ENCODE measurements around the gene VGLL3. TPM values are rescaled to one million over a fixed set of nuclear protein-coding genes. Genes with fewer than 3 reads are reported as not detected.

The VGLL3 gene
- total RNA-seq, 1 donor: 38.8 TPM

GRCh38 chr3:86996261-86996955 is 5.5 kb upstream of the VGLL3 start:
- no peak for DNase-seq (ENCODE audit: low read depth)
- TF ChIP-seq, protein P1, sequence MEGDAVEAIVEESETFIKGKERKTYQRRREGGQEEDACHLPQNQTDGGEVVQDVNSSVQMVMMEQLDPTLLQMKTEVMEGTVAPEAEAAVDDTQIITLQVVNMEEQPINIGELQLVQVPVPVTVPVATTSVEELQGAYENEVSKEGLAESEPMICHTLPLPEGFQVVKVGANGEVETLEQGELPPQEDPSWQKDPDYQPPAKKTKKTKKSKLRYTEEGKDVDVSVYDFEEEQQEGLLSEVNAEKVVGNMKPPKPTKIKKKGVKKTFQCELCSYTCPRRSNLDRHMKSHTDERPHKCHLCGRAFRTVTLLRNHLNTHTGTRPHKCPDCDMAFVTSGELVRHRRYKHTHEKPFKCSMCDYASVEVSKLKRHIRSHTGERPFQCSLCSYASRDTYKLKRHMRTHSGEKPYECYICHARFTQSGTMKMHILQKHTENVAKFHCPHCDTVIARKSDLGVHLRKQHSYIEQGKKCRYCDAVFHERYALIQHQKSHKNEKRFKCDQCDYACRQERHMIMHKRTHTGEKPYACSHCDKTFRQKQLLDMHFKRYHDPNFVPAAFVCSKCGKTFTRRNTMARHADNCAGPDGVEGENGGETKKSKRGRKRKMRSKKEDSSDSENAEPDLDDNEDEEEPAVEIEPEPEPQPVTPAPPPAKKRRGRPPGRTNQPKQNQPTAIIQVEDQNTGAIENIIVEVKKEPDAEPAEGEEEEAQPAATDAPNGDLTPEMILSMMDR (IDR thresholded peaks at IDR 0.05; ENCODE audit: insufficient read depth, low read length): no peak
- H3K4me3 ChIP-seq (ENCODE audit: low read depth, low read length): no peak overlapping the region

DNA sequence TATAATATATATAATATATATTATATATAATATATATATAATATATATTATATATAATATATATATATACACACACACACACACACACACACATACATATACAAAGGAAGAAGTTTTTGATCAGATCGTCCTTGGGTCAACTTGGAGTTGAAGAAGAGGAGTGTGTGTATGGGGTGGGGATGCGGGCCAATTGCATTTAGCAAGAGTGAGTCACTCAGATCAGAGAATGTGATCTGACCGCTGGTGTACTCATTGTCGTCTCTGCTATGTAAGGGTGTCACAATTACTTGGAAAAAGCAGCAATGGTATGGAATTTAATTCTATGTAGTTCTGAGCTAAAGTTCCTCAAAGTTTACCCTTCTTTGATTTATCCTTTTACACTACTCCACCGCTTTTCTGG is 4.6 kb upstream of the VGLL3 start:
- DNase-seq (ENCODE audit: low read depth): peak; percentile 80
- H3K4me3 ChIP-seq (ENCODE audit: low read depth, low read length): no peak overlapping the region
- TF ChIP-seq, protein P1 (IDR thresholded peaks at IDR 0.05; ENCODE audit: insufficient read depth, low read length): no peak

DNA sequence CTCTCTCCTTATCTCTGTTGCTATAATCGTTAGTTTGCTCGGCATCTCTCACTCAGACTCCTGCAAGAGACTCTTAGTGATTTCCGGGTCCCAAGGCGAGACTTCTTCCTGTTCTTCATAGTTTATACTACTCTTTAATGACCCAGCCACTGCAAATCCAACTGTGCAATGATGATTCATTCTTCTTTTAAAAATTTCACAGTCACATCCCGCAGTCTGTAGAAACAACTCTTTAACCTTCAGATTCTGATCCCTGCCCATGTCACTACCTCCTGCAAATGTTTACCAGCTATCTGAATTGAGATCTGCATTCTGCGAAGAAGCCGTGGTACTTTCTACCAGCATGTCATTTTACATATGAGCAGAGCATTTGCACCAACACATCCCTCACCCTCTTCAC is 2.8 kb upstream of the VGLL3 start:
- DNase-seq (ENCODE audit: low read depth): no peak
- TF ChIP-seq, protein P1 (IDR thresholded peaks at IDR 0.05; ENCODE audit: insufficient read depth, low read length): no peak
- H3K4me3 ChIP-seq (ENCODE audit: low read depth, low read length): no peak overlapping the region

DNA sequence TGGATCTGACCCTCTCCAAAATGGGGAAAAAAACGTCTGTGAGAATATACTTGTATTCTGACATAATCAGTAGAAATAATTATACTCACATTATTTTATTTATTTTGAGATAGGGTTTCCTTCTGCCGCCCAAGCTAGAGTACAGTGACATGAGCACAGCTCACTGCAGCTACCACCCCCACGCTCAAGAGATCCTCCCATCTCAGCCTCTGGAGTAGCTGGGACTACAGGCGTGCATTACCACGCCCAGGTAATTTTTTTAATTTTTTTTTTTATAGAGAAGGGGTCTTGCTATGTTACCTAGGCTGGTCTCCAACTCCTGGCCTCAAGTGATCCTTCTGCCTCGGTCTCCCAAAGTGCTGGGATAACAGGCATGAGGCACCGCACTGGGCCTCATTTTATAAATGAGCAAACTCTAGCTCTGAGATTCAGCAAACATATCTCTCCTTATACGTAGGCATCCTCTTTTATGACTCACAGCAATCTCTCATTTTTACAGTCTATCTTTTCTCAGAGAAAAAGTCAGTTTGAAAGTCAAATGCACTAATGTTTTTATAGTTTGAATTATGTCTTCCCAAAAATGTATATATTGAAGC is 989 bp upstream of the VGLL3 start:
- peak overlapping the region; percentile 94 for H3K4me3 ChIP-seq (ENCODE audit: low read depth, low read length)
- DNase-seq (ENCODE audit: low read depth): no peak
- TF ChIP-seq, protein P1 (IDR thresholded peaks at IDR 0.05; ENCODE audit: insufficient read depth, low read length): no peak

- peak overlapping the region; percentile 94 for H3K4me3 ChIP-seq (ENCODE audit: low read depth, low read length)
- DNase-seq (ENCODE audit: low read depth): no peak
- TF ChIP-seq, protein P1 (IDR thresholded peaks at IDR 0.05; ENCODE audit: insufficient read depth, low read length): no peak
These were observed 500 bp upstream of the VGLL3 start for GRCh38 chr3:86991482-86991815.

DNA sequence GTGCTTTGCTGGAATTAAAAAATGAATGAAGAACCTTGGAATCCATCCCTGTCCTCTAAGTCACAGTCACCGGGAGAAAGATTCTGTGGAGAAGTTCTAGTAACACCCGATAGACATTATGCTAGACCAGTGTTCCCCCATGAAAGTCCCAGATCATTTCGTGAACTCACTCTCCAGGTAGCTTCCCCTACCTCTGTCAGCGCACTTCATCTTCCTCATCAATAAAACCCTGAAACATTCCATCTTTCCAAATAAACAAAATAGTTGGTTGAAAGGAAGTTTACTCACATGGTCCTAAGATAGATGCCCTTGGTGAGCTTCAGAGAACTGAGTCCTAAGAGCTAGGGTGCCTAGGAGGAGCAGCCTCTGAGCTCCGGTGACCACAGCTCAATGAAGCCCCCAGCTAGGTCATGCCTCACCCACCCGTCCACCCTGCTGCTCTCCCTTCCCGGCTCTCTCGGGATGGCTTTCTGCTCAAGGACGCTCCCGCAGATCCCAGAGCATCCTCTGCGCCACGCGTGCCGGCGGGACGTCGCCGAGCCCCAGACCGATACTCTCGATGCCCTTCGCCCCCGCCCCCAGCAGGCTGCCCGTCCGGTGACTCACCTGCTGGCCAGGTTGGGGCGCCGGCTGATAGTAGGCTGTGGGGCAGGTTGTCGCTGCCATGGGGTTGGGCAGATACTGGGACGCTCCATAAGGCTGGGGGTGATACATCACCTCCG is 776 bp downstream of the VGLL3 start:
- TF ChIP-seq, protein P1 (IDR thresholded peaks at IDR 0.05; ENCODE audit: insufficient read depth, low read length): no peak
- no peak for DNase-seq (ENCODE audit: low read depth)
- H3K4me3 ChIP-seq (ENCODE audit: low read depth, low read length): peak overlapping the region; percentile 94

All from fibroblast of the aortic adventitia (primary cell).